NB4 (cell line): ENCODE results near the gene HRCT1.

Source experiments
- POLR2A ChIP-seq: IDR thresholded peaks from 2 replicates; pipeline ENCODE4 v1.6.1; 2011; ENCODE audit warnings: mild to moderate bottlenecking; ENCODE audit not compliant: insufficient read length; ENCODE audit errors: extremely low read depth
- TF ChIP-seq, protein P1 (sequence below): IDR thresholded peaks from one replicate; pipeline ENCODE4 v1.5.1; 2012; ENCODE audit warnings: low read depth, low read length
- TF ChIP-seq, protein P2 (sequence below): IDR thresholded peaks from 2 replicates; pipeline ENCODE4 v1.6.1; 2011; ENCODE audit warnings: low read depth, low read length

DNA sequence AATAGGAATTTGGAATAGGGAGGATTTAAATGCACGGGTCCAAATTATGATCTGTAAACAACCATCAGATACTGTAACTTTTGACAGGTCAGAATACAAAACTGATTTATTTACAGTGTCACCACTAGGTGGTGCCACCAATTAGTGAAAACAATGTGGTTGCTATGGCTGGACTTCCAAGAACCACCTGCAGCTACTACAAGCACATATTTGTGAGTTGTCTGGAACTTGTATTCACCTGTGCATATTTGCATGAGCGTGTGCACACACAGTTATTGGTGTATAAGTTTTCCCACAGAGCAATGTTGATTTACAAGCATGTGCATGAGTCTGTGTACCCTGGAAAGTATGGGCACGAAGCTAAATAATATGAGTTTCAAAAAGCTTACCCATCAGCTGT lies 3.0 kb upstream of the HRCT1 start:
- TF ChIP-seq, protein P1, sequence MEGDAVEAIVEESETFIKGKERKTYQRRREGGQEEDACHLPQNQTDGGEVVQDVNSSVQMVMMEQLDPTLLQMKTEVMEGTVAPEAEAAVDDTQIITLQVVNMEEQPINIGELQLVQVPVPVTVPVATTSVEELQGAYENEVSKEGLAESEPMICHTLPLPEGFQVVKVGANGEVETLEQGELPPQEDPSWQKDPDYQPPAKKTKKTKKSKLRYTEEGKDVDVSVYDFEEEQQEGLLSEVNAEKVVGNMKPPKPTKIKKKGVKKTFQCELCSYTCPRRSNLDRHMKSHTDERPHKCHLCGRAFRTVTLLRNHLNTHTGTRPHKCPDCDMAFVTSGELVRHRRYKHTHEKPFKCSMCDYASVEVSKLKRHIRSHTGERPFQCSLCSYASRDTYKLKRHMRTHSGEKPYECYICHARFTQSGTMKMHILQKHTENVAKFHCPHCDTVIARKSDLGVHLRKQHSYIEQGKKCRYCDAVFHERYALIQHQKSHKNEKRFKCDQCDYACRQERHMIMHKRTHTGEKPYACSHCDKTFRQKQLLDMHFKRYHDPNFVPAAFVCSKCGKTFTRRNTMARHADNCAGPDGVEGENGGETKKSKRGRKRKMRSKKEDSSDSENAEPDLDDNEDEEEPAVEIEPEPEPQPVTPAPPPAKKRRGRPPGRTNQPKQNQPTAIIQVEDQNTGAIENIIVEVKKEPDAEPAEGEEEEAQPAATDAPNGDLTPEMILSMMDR, result peak; percentile 36
- no peak for TF ChIP-seq POLR2A
- TF ChIP-seq, protein P2, sequence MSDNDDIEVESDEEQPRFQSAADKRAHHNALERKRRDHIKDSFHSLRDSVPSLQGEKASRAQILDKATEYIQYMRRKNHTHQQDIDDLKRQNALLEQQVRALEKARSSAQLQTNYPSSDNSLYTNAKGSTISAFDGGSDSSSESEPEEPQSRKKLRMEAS, result peak; percentile 7; the same call in 1 of the 2 replicates
